GM18499 (cell line): ENCODE results near the gene MEF2C.
"Not testable (repeated sequence)": the region's sequence is repeated elsewhere in the genome, so short reads cannot be mapped to it uniquely, and the experiment has no call there.

Experiments
- ATAC-seq: cut with Tn5 transposase; IDR thresholded peaks from one replicate; pipeline ENCODE4 v1.9.1; 2021; ENCODE audit warnings: moderate number of reproducible peaks; ENCODE audit not compliant: insufficient read depth, unreplicated experiment

The MEF2C gene

DNA sequence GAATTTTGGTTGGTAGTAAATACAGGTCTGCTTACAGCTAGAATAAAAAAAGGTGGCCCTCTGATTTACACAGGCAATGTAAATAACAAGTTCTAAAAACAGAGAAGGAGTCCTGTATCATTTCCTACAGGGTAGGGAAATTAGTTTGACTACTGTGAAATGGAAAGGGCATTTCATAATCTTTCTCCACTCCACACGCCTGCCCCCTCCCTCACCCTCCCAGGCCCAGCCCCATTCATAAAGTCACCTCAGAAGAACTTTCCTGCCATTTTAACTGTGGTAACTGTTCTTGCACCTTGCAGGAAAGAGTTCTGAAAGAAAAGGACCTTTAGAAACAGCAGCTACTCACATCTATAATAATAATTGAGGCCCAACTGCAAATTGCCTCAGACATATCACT is 69.7 kb downstream of the MEF2C start:
- ATAC-seq, result no peak

GRCh38 chr5:88808153-88808552 is 74.8 kb downstream of the MEF2C start:
- peak; percentile 87 for ATAC-seq

GRCh38 chr5:88807327-88807726 is 75.7 kb downstream of the MEF2C start:
- no peak for ATAC-seq

GRCh38 chr5:88806338-88806737 is 76.6 kb downstream of the MEF2C start:
- ATAC-seq, result no peak

GRCh38 chr5:88805151-88805784 is 77.7 kb downstream of the MEF2C start:
- no peak for ATAC-seq

DNA sequence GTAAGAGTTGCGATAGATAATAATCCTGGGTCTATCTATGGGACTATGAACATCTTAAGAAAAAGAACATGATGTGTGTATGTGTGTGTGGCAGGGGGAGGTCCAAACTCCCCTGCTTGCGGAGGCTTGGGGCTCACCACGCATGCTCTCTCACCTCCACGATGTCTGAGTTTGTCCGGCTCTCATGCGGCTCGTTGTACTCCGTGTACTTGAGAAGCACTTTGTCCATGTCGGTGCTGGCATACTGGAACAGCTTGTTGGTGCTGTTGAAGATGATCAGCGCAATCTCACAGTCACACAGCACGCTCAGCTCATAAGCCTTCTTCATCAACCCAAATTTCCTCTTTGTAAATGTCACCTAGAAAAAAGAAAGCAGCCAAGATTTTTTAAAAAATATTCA is 78.5 kb downstream of the MEF2C start:
- ATAC-seq, result no peak

- no peak for ATAC-seq
These were observed 79.7 kb downstream of the MEF2C start for GRCh38 chr5:88803309-88803708.

DNA sequence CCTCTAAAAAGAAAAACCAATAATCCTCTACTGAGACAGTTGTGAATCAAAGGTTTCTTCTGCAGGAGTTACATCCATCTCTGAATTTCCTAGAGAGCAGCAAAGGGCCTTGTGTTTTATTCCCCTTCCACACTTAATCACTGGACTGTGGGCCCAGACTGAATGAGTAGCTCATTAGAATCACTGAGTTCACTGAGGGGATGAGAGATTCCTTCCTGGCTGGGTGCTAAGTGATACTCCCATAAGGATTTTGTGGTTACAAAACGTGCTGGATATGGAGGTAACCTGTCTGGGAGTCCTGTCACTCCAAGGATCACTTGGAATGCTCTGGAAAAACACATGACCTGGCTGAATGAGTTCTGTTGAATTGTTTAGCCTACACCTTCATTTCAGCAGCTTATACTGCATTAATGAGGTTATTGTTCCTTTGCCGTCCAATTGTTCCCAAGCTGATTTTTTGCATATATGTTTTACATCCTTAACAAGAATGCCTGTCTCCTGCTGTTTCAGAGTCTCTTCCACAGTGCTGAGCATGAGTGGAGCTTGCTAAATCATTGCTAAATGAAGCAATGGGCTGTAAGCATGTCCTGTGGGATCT is 82.9 kb downstream of the MEF2C start:
- ATAC-seq, result no peak

DNA sequence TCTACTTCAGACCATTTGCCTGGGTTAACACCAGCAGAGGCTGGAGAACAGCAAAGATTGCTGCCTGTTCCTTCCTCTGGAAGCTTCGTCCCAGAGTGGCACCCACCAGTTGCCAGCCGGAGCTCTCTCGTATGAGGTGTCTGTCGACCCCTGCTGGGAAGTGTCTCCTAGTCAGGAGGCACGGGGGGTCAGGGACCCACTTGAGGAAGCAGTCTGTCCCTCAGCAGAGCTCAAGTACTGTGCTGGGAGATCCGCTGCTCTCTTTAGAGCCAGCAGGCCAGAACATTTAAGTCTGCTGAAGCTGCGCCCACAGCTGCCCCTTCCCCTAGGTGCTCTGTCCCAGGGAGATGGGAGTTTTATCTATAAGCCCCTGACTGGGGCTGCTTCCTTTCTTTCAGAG is 84.1 kb downstream of the MEF2C start:
- not testable (repeated sequence) for ATAC-seq

DNA sequence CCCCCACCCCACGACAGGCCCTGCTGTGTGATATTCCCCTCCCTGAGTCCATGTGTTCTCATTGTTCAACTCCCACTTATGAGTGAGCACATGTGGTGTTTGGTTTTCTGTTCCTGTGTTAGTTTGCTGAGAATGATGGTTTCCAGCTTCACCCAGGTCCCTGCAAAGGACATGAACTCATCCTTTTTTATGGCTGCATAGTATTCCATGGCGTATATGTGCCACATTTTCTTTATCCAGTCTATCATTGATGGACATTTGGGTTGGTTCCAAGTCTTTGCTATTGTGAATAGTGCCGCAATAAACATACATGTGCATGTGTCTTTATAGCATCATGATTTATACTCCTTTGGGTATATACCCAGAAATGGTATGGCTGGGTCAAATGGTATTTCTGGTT is 89.2 kb downstream of the MEF2C start:
- not testable (repeated sequence) for ATAC-seq

- no peak for ATAC-seq
These were observed 90.7 kb downstream of the MEF2C start for GRCh38 chr5:88792144-88792840.

- no peak for ATAC-seq
These were observed 95.1 kb downstream of the MEF2C start for GRCh38 chr5:88787856-88788255.

DNA sequence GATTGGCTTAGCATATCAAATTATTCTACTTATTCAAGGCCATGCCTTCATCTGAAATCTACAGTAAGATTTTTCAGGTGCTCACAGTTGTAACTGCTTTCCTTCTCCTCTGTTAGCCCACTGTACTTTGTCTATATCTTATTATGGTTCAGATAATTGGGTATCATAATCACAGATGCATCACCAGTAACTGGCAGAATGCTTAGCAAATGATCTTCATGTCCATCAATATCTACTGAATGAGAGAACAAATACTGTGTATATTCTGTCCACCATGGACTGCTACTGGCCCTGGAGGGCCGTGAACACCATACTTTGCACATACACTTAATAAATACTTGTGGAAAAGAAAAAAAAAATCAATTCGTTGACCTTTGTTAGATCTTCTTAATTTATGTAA is 96.2 kb downstream of the MEF2C start:
- no peak for ATAC-seq

- peak; percentile 28 for ATAC-seq
These were observed 97.0 kb downstream of the MEF2C start for GRCh38 chr5:88785746-88786565.

DNA sequence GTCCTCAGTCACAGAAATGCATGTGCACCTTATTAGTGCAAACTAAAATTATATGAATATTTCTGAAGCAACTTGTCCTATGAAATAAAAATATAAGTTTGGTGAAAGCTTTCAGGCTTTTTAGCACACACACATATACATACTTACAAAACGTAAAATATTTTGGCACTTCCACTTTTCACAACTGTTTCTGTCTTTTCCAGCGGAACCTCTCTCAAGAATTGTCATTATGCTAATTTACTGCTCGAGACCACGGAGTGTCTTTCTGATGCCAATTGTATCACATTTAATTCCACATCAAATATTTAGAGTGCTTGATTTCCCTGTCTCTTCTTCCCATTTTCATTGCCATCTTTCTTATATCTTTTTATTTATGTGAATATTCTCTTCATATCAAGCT is 100.4 kb downstream of the MEF2C start:
- no peak for ATAC-seq

GRCh38 chr5:88780736-88781135 is 102.2 kb downstream of the MEF2C start:
- ATAC-seq, result no peak

- no peak for ATAC-seq
These were observed 104.2 kb downstream of the MEF2C start for GRCh38 chr5:88778736-88779135.

GRCh38 chr5:88776692-88777091 is 106.3 kb downstream of the MEF2C start:
- ATAC-seq, result no peak

DNA sequence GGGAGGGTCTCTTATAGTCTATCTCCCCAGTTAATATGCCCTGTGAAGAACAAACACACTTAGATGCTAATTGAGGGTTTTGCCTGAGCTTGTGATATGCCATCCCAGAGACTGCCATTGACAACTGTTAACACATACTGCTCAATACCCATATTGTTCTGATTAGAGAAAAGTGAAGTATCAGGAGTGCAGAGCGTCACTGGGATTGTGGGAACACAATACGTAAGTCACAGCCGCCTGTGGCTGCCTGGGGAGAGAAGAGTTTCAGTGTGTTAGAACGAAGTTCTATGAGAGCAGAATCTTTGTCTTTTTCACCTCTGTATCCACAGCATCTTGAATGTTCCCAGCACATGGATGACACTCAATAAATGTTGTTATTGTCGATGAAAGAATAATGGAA is 110.2 kb downstream of the MEF2C start:
- ATAC-seq, result no peak

DNA sequence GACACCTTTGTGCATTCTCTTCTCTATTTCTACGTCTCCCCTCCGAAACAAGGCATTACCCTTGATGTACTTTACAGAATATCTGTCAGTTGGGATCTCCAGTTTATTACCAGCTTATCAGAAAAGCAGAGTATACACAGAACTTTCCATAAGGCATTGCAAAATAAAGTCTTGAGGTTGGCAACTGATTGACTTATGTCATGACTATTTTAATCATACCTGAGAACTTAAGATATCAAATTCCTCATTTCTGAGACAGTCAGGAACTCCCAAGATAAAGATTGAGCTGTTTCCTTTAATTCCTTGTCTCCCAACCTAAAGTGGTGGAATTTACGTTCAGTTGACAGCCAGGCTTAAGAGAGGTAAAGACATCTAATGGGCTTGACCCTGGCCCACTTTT is 110.9 kb downstream of the MEF2C start:
- ATAC-seq, result no peak
